ENCODE measurements around the gene CSF1. TPM values are rescaled to one million over a fixed set of nuclear protein-coding genes. Genes with fewer than 3 reads are reported as not detected.
A peak's percentile ranks its signal among the peaks of the same experiment; 100 is the strongest.

CSF1 gene
- total RNA-seq, 4 donors from 2014 or later = 33.5 to 127 (median 62.3) TPM

DNA sequence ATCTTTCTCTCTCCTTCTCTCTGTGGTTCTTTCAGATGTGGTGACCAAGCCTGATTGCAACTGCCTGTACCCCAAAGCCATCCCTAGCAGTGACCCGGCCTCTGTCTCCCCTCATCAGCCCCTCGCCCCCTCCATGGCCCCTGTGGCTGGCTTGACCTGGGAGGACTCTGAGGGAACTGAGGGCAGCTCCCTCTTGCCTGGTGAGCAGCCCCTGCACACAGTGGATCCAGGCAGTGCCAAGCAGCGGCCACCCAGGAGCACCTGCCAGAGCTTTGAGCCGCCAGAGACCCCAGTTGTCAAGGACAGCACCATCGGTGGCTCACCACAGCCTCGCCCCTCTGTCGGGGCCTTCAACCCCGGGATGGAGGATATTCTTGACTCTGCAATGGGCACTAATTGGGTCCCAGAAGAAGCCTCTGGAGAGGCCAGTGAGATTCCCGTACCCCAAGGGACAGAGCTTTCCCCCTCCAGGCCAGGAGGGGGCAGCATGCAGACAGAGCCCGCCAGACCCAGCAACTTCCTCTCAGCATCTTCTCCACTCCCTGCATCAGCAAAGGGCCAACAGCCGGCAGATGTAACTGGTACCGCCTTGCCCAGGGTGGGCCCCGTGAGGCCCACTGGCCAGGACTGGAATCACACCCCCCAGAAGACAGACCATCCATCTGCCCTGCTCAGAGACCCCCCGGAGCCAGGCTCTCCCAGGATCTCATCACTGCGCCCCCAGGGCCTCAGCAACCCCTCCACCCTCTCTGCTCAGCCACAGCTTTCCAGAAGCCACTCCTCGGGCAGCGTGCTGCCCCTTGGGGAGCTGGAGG, 12.7 kb downstream of the CSF1 start:
- Histone ChIP-seq H3K4me3 (replicated peaks in 1 of 3) (no peak overlapping the region), H3K4me1 (peaks cover 3 to 17% of the 10 kb centered on the region in 2 donors), H3K9me3 (no peaks in the 10 kb centered on the region), H3K36me3 (peaks cover 63 to 66% of the 10 kb centered on the region in 2 donors), H3K27ac (no peak overlapping the region), H3K27me3 (no peaks in the 10 kb centered on the region)
- WGBS, 2 donors = 81% methylated on average over 13 to 17 of the region's 17 CpGs
- intact Hi-C loops (cut with DNase I) = no loop called here
- no peak for DNase-seq
- TF ChIP-seq POLR2A (IDR thresholded peaks at IDR 0.05) = no peak
- TF ChIP-seq, protein P1, sequence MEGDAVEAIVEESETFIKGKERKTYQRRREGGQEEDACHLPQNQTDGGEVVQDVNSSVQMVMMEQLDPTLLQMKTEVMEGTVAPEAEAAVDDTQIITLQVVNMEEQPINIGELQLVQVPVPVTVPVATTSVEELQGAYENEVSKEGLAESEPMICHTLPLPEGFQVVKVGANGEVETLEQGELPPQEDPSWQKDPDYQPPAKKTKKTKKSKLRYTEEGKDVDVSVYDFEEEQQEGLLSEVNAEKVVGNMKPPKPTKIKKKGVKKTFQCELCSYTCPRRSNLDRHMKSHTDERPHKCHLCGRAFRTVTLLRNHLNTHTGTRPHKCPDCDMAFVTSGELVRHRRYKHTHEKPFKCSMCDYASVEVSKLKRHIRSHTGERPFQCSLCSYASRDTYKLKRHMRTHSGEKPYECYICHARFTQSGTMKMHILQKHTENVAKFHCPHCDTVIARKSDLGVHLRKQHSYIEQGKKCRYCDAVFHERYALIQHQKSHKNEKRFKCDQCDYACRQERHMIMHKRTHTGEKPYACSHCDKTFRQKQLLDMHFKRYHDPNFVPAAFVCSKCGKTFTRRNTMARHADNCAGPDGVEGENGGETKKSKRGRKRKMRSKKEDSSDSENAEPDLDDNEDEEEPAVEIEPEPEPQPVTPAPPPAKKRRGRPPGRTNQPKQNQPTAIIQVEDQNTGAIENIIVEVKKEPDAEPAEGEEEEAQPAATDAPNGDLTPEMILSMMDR (IDR thresholded peaks at IDR 0.05) = peak in 1 of 6 experiments; percentile 22

DNA sequence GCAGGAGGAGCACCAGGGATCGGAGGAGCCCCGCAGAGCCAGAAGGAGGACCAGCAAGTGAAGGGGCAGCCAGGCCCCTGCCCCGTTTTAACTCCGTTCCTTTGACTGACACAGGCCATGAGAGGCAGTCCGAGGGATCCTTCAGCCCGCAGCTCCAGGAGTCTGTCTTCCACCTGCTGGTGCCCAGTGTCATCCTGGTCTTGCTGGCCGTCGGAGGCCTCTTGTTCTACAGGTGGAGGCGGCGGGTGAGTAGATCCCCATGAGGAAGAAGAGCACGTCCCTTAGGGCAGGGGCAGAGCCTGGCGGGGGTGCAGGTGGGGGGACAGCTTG, 13.3 kb downstream of the CSF1 start:
- Histone ChIP-seq H3K27ac (no peak overlapping the region), H3K36me3 (peaks cover 58 to 66% of the 10 kb centered on the region in 2 donors), H3K4me1 (peaks cover 7 to 23% of the 10 kb centered on the region in 2 donors), H3K9me3 (no peaks in the 10 kb centered on the region), H3K4me3 (replicated peaks in 1 of 3) (no peak overlapping the region), H3K27me3 (no peaks in the 10 kb centered on the region)
- no peak for TF ChIP-seq POLR2A (IDR thresholded peaks at IDR 0.05)
- TF ChIP-seq, protein P1 (IDR thresholded peaks at IDR 0.05) = no peak
- 89 to 92% methylated on average over 11 to 12 of the region's 12 CpGs for WGBS, 2 donors
- intact Hi-C loops (cut with DNase I) = no loop called here
- no peak for DNase-seq

DNA sequence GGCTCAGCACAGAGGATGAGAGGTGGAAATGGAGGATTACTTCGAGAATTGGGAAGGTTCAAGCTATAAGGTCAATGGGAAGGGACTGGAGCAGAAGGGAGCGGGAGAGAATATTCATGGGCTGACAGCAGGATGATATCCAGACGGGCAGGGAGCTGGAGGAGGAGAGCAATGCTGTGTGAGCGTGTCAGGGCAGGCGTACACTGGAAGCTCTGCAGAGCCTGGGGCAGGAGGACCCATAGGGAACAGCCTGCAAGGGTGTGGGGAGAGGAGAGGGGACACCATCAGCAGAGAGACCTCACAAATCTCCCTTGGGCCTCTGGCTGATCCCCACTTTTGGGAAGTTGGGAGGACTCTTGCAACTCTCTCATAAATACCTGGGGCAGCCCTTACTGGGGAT, 13.7 kb downstream of the CSF1 start:
- TF ChIP-seq, protein P1 (IDR thresholded peaks at IDR 0.05) = no peak
- no peak overlapping the region for H3K27ac ChIP-seq
- WGBS, 2 donors = 84 to 90% methylated on average over 5 of the region's 5 CpGs
- no peak overlapping the region for H3K4me3 ChIP-seq (replicated peaks in 1 of 3)
- DNase-seq = no peak
- peaks cover 59 to 65% of the 10 kb centered on the region in 2 donors for H3K36me3 ChIP-seq
- H3K4me1 ChIP-seq = peaks cover 10 to 27% of the 10 kb centered on the region in 2 donors
- intact Hi-C loops (cut with DNase I) = no loop called here
- H3K27me3 ChIP-seq = no peaks in the 10 kb centered on the region
- no peaks in the 10 kb centered on the region for H3K9me3 ChIP-seq

DNA sequence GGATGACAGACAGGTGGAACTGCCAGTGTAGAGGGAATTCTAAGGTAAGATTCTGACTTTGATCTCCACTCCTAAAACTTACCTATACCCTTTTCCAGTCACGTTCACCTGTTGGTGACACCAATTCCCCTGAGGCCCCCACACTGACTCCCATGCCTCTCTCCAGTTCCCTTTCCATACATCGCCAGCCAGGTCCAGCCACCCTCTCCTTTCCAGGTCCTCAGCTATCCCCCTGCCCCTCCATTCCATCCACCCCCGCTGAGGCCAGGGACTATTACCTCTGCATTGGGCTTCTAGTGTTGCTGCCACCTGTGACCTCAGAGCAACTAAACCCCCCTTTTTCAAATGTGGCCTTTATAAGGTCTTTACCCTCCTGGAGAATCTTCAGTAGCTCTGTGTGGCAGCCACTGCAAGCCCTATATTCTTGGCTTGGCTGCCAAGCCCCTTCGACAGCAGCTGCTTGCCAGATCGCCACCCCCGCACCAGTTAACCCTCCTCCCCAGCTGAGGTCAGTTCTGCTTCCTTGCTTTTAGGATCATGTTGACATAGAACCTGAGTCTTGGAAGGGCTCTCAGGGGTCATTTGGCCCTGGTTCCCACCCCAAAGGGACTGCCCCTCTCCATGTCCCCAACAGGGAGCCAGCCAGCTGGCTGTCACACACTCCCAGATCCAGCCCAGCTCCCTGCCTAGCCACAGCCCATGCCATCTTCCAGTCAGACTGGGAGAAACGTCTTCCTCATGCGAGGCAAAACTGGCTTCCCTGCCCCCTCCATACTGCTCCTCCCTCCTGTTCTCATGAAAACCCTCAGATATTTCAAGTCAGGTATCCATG, 14.7 kb downstream of the CSF1 start:
- no peaks in the 10 kb centered on the region for H3K27me3 ChIP-seq
- peaks cover 10 to 37% of the 10 kb centered on the region in 2 donors for H3K4me1 ChIP-seq
- intact Hi-C loops (cut with DNase I) = no loop called here
- H3K27ac ChIP-seq = peak overlapping the region in 1 of 3 donors; percentile 28
- peaks cover 59 to 63% of the 10 kb centered on the region in 2 donors for H3K36me3 ChIP-seq
- no peak for TF ChIP-seq POLR2A (IDR thresholded peaks at IDR 0.05)
- TF ChIP-seq, protein P1 (IDR thresholded peaks at IDR 0.05) = no peak
- no peak overlapping the region for H3K4me3 ChIP-seq (replicated peaks in 1 of 3)
- WGBS, 2 donors = 84 to 91% methylated on average over 8 of the region's 8 CpGs
- no peak for DNase-seq
- H3K9me3 ChIP-seq = no peaks in the 10 kb centered on the region

Measured in thyroid gland (tissue), 4 donors.